Colon (tissue), 2 donors: ENCODE data around the gene PRXL2B.

Experiments
- FAIRE-seq: peaks from 2 replicates; lab custom pipeline; 2012; peaks lifted over from hg19 to GRCh38; lab: Jason Lieb, UNC
- donor health status: control.
- donor health status: control.

The PRXL2B gene

GRCh38 chr1:2587071-2587859 is 688 bp downstream of the PRXL2B start:
- FAIRE-seq: no peak

- no peak for FAIRE-seq
Observed at GRCh38 chr1:2587860-2588571, 1.4 kb downstream of the PRXL2B start.

GRCh38 chr1:2588661-2589430 is 2.3 kb downstream of the PRXL2B start:
- FAIRE-seq: no peak

- no peak for FAIRE-seq
Observed at GRCh38 chr1:2589431-2590232, 3.1 kb downstream of the PRXL2B start.

GRCh38 chr1:2590233-2591141 is 3.9 kb downstream of the PRXL2B start:
- FAIRE-seq: no peak

- no peak for FAIRE-seq
Observed at GRCh38 chr1:2591233-2591580, 4.6 kb downstream of the PRXL2B start.

- FAIRE-seq: no peak
Observed at GRCh38 chr1:2591581-2592261, 5.1 kb downstream of the PRXL2B start.

GRCh38 chr1:2592672-2593071 is 6.1 kb downstream of the PRXL2B start:
- no peak for FAIRE-seq

GRCh38 chr1:2593251-2593878 is 6.8 kb downstream of the PRXL2B start:
- no peak for FAIRE-seq

GRCh38 chr1:2594001-2594640 is 7.5 kb downstream of the PRXL2B start:
- FAIRE-seq: no peak

- no peak for FAIRE-seq
Observed at GRCh38 chr1:2594641-2595131, 8.1 kb downstream of the PRXL2B start.

- no peak for FAIRE-seq
Observed at GRCh38 chr1:2595261-2595811, 8.8 kb downstream of the PRXL2B start.

- no peak for FAIRE-seq
Observed at GRCh38 chr1:2595812-2596529, 9.4 kb downstream of the PRXL2B start.

GRCh38 chr1:2596530-2597333 is 10.2 kb downstream of the PRXL2B start:
- no peak for FAIRE-seq

GRCh38 chr1:2597441-2598328 is 11.1 kb downstream of the PRXL2B start:
- FAIRE-seq: no peak

GRCh38 chr1:2598329-2598931 is 11.9 kb downstream of the PRXL2B start:
- FAIRE-seq: no peak
